ENCODE data around the gene PM20D2.

The PM20D2 gene

DNA sequence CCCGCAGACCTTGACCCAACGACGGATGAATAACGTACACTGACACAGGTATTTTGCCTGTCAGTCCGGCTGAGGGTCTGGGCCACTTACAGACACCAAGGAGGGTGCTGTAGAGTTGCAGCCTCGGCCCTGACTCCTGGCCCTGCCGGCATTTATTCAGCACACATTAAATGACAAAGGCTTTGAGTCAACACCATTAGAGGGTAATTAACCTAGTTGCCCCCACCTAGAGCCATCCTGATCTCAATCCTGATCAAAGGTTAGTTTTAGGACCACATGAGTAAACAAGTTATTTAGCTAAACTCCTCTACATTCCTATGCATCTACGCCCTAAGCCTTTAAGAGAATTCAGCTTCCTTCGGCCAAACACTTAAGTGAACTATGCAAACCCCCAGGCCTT is 11.9 kb upstream of the PM20D2 start:
- ATAC-seq, result no peak

DNA sequence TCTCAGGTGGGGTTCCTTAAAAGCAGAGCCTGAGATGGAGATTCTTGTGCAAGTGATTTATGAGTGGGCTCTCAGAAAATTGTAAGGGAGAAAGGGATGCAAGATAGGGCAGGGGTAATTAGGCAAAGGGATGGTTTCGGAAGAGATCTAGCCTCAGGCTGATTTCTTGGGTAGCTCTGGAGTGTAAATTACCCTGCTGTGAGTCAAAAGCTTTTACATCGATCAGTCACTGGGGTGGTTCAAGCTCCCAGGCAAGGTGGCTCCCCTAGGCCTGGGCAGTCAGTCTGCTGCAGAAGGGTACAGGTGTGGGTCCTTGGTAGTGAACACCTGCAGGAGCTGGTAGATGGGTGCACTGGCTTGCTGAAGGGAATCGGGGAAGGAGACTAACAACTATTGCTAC is 11.1 kb upstream of the PM20D2 start:
- TF ChIP-seq RARB (CRISPR knock-in tag; IDR thresholded peaks at IDR 0.05), result no peak
- no peak for TF ChIP-seq ARNTL (CRISPR knock-in tag; IDR thresholded peaks at IDR 0.05; ENCODE audit: borderline replicate concordance, low read depth)
- no peak for TF ChIP-seq ZC3H10 (CRISPR knock-in tag; IDR thresholded peaks at IDR 0.05)

More for the DNA sequence above, 11.9 kb upstream of the PM20D2 start:
- TF ChIP-seq ESRRG (CRISPR knock-in tag; IDR thresholded peaks at IDR 0.05) (no peak), CSDC2 (CRISPR knock-in tag; IDR thresholded peaks at IDR 0.05) (no peak), TCF4 (CRISPR knock-in tag; IDR thresholded peaks at IDR 0.05; ENCODE audit: borderline replicate concordance) (no peak), SNAI2 (CRISPR knock-in tag; IDR thresholded peaks at IDR 0.05) (no peak), PPARA (CRISPR knock-in tag; IDR thresholded peaks at IDR 0.05; ENCODE audit: borderline replicate concordance) (no peak), ZC3H10 (CRISPR knock-in tag; IDR thresholded peaks at IDR 0.05) (no peak), ARNTL (CRISPR knock-in tag; IDR thresholded peaks at IDR 0.05; ENCODE audit: borderline replicate concordance, low read depth) (no peak)

DNA sequence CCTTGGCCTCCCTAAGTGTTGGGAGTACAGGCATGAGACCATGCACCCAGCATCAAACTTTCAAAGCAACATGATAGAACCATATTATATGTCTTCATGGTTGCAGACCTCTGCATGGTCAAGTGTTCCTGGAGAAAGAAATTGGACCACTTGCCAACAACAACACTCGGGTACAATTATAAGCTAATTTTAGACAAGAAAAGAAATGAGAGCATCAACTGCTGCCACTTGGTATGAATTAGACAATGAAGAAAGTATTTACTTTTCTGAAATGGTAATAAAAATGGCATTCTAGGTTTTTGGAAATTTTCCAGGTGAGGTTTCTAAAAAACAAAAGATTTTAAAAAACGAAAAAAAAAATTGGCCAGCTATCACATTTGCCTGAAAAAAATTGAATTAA is 7.7 kb upstream of the PM20D2 start:
- ATAC-seq, result no peak
- TF ChIP-seq SNAI2 (CRISPR knock-in tag; IDR thresholded peaks at IDR 0.05) (no peak), ZFP30 (CRISPR knock-in tag; IDR thresholded peaks at IDR 0.05) (no peak), PPARA (CRISPR knock-in tag; IDR thresholded peaks at IDR 0.05; ENCODE audit: borderline replicate concordance) (no peak), BACH2 (CRISPR knock-in tag; IDR thresholded peaks at IDR 0.05; ENCODE audit: borderline replicate concordance) (no peak), ZNF70 (CRISPR knock-in tag; IDR thresholded peaks at IDR 0.05) (no peak), POU6F1 (CRISPR knock-in tag; IDR thresholded peaks at IDR 0.05; ENCODE audit: borderline replicate concordance, low read depth) (no peak), TCF4 (CRISPR knock-in tag; IDR thresholded peaks at IDR 0.05; ENCODE audit: borderline replicate concordance) (no peak), ZFP3 (CRISPR knock-in tag; IDR thresholded peaks at IDR 0.05) (no peak), TOX (CRISPR knock-in tag; IDR thresholded peaks at IDR 0.05; ENCODE audit: borderline replicate concordance) (no peak), CSDC2 (CRISPR knock-in tag; IDR thresholded peaks at IDR 0.05) (no peak), ARNTL (CRISPR knock-in tag; IDR thresholded peaks at IDR 0.05; ENCODE audit: borderline replicate concordance, low read depth) (no peak), ISL1 (CRISPR knock-in tag; IDR thresholded peaks at IDR 0.05) (no peak)

More for the DNA sequence above, 11.1 kb upstream of the PM20D2 start:
- no peak for ATAC-seq

- no peak for ATAC-seq
- TF ChIP-seq OSR1 (CRISPR knock-in tag; IDR thresholded peaks at IDR 0.05) (no peak), CSDC2 (CRISPR knock-in tag; IDR thresholded peaks at IDR 0.05) (no peak), ZFP3 (CRISPR knock-in tag; IDR thresholded peaks at IDR 0.05) (no peak), TOX (CRISPR knock-in tag; IDR thresholded peaks at IDR 0.05; ENCODE audit: borderline replicate concordance) (no peak), CREB5 (CRISPR knock-in tag; IDR thresholded peaks at IDR 0.05; ENCODE audit: low read depth) (no peak), ZNF8 (CRISPR knock-in tag; IDR thresholded peaks at IDR 0.05) (no peak), ISL1 (CRISPR knock-in tag; IDR thresholded peaks at IDR 0.05) (no peak), CSRNP3 (CRISPR knock-in tag; IDR thresholded peaks at IDR 0.05) (no peak), BACH2 (CRISPR knock-in tag; IDR thresholded peaks at IDR 0.05; ENCODE audit: borderline replicate concordance) (no peak), ESRRG (CRISPR knock-in tag; IDR thresholded peaks at IDR 0.05) (no peak), ZNF565 (CRISPR knock-in tag; conservative IDR thresholded peaks at IDR 0.05; ENCODE audit: low read depth) (no peak), PPARA (CRISPR knock-in tag; IDR thresholded peaks at IDR 0.05; ENCODE audit: borderline replicate concordance) (no peak), ZFP30 (CRISPR knock-in tag; IDR thresholded peaks at IDR 0.05) (no peak), SNAI2 (CRISPR knock-in tag; IDR thresholded peaks at IDR 0.05) (no peak)
These were observed 6.1 kb upstream of the PM20D2 start for GRCh38 chr6:89139509-89140346.

Measured in SK-N-SH treated with all-trans-retinoic acid at 6 μM for 48 hours (cell line).